GM19239 (cell line): ENCODE data around the gene CFAP46.

ENCODE experiments used
- DNase-seq: peaks from one replicate; pipeline ENCODE4 v3.0.0; 2011; ENCODE audit warnings: low spot score; ENCODE audit not compliant: insufficient read length
- FAIRE-seq: peaks from 2 replicates; lab custom pipeline; 2011; peaks lifted over from hg19 to GRCh38; lab: Jason Lieb, UNC

Gene CFAP46

DNA sequence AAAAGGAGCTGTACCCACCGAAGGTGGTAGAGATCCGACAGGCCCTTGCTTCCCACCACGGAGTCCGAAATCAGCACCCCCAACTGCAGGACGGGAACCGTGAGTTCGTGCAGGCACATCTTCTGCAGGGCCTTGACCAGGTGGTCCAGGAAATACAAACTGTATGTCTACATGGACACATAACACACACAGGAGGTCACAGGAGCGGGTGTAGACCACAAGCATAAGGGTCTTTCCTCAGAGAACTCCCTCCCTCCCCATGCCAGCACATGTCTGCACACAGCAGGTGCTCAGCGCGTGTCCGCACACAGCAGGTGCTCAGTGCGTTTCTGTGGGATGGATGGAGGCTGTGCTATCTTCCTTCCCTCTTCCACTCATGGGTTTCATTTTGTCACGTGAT lies 69.7 kb downstream of the CFAP46 start:
- FAIRE-seq (no peak), DNase-seq (no peak)

DNA sequence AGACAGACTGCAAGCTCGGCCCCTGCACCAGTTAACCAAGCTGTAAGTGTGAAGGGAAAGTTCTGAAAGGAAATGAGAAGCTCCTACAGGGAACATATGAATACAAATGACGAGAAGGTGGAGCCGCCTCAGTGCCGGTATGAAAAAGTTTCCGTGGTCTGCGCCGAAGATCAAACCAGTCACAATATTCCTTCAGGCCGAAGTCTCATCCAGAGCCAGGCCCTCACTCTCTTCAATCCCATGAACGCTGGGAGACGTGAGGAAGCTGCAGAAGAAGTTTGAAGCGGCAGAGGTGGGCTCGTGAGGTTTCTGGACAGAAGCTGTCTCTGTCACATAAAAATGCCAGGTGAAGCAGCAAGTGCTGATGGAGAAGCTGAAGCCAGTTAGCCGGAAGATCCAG lies 71.9 kb downstream of the CFAP46 start:
- FAIRE-seq: no peak
- no peak for DNase-seq

DNA sequence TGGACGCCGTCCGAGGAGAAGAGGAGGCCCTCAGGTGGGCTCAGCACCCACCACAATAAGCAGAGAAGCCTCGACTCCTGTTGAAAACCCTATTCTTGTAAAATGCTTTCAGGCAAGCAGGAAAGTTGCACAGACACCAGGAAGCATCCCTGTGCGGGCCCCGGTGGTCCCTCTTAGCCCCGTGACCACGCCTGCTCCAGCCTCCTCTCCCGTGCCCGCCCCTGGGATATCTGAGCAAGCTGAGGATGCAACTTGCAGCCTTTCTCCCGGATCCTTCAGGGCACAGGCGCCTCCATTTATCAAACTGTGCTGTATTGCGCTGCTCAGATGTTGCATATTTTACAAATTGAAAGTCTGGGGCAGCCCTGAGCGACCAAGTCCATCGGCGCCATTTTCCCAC lies 72.7 kb downstream of the CFAP46 start:
- FAIRE-seq (no peak), DNase-seq (no peak)

DNA sequence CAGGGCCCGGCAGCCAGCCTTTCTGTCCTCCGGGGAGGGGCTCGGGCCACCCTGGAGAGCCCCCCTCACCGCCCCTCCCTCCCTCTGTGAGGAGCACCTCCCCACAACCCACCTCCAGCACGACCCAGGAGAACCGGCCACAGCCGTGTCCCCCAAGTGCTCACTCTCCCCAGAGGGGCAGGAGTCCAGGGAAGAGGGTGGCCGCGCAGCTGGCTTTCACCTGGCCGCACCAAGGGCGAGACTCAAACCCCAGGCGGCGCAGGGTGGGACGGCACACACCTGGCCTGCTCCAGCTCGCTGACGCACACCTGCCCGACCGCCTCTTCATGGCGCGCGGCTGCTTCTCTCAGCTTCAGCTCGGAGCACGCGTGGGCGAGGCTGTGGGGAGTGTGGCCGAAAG lies 73.4 kb downstream of the CFAP46 start:
- FAIRE-seq (no peak), DNase-seq (no peak)

DNA sequence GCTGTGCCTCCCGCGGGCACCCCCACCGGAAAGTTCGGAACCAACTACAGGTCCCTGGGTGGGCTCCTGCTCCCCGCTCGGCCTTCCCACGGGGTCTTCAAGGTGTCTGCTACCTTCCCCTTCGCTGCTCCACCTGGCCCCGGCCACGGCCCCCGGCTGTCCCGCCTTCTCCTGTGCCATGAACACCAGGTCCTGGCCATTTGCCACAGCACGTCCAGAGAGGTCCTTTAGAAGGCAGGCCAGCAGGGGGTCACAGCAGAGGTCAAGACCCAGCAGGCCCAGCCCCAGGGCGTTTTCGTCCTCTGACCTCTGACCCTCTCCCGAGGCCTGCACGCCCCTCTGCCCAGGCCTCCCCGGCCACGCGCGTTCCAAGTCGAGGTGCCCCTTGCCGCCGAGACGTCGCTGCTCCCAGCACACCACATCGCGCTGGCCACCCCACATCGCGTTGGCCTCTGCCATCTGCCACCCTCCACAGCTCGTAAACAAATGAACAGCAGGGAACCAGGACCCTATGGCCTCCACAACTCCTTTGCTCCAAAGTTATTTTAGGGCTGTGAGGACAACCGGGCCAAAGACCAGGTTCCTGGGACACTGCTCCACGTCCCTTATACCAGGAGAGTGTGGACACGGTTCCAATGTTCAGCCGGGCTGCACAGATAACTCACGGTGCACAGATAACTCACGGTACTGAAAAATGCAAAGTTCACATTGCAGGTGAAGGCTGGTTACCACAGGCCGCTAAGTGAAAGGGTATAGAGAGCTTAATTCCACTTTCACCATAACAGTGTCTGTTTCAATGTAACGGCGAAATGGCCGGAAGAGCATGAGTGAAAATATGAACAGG lies 74.3 kb downstream of the CFAP46 start:
- DNase-seq (no peak), FAIRE-seq (no peak)

DNA sequence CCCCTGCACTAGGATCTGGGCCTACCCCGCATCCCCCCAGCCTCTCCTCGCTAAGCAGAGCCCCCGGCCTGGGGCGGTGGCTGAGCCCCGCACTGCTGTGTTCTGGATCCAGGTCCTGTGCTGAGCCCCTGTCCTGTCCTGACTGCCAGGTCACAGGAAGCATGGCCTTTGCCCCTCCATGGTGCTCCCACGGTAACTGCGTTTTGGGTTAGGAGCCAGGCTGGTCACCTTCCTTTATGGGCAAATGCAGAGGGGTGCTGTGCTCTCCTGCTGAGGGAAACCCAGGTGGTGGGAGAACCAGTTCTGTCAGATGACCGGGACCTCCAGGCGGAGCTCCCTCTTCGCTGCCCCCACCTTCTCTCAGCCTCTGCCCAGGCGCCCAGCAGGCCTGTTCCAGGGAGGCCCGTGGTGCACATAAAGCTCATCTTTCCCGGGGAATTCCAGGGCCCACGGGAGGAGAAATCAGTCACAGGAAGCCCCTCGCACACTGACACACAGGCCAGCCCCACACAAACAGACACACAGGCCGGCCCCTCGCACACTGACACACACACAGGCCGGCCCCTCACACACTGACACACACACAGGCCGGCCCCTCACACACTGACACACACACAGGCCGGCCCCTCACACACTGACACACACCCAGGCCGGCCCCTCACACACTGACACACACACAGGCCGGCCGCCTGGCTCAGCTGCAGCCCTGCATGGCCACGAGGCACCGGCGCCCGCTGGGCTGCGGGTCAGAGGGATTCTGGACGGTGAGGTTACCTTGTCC lies 75.6 kb downstream of the CFAP46 start:
- DNase-seq: no peak
- no peak for FAIRE-seq

DNA sequence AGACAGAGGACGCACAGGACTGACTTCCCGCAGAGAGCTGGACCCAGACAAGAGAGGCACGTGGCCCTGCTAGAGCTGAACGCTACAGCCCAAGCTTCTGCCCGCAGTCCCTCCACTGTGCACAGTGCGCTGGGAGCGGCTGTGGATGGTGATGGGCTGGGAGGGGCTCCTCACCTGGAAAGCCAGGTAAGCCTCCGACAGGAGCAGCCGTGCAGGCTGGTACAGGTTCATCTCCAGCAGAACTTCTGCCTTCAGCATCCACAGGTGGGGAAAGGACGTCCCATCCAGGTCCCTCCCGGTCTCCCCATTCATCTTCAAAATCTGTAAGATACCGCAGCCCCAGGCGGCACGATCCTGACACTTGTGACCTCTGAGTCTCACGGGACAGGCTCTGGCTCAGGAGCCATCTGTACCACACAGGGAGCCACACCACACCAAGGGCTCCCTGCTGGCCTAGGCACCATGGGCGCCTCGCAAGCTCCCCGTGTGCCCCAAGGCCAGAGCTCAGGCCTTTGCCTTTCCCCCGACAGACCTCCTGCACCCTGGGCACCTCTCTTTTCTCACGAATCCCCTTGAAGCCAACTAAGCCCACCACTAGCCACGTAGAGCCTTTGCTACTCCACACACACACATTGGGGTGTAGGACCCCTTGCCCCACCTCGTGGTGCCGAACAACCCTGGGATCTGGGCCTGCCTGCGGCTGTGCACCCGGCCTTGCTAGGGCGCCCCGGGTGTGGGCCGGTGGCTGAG lies 76.3 kb downstream of the CFAP46 start:
- no peak for FAIRE-seq
- DNase-seq: no peak

DNA sequence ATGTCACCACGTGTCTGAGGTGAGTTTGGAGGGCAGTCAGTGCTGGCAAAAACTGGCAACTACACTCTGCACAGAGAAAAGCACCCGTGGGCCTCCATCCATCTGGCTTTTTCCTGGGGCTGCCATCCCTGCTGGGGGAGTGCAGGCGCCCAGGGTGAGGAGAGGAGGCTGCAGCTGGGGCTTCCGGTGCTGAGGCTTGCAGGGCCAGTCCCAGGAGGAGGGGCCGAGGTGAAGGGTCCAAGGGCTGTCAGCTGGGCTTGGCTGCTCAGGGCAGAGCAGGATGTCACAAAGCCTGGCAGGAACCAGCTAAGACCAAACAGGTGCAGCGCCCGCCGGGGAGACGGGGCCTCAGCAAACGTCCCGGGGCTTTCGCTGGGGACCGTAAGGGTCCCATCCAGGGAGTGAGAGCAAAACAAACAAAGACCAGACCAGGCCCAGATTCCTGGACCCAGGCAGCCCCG lies 77.2 kb downstream of the CFAP46 start:
- no peak for FAIRE-seq

DNA sequence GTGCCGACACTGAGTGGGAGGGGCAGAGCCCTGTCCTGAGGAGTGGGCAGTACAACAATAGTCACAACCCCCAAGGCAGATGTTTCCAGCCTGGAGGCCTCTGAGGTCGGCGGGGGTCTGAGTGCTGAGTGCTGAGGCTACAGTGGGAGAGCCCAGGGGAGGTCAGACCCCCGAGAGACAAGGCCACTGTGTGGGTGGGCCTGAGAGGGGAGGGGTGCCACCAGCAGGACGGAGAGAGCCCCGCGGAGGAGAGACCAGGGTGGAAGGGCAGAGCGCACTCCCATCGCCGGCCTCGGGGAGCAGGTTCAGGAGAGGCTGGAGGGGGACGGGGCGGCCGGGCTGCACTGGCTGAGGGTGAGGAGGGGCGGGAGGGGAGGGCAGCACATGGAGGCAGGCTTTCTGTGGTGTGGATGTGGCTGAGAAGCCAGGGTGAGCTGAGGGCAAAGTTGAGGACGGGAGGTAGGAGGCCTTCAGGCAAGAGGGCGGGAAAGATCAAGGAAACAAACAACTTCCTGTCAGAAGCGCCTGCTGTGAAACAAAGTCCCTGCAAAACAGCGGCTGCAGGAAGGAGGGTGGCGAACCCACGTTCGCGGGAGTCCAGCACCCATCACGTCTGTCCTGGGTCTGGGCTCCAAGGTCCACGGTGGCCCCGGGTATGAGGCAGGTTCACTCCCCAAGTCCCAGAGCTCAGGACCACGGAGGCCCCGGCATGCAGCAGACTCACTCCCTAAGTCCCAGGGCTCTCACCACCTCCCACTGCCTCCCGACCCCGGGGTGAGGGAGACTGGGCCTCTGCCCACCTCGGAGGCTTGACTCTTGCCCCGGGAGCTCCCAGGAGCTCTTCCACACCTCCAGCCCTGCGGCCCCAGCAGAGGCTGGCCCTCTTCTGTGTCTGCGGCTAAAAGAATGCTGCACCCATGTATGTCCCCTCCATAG lies 79.6 kb downstream of the CFAP46 start:
- DNase-seq: no peak
- FAIRE-seq: no peak

More for the DNA sequence above, 77.2 kb downstream of the CFAP46 start:
- no peak for DNase-seq

DNA sequence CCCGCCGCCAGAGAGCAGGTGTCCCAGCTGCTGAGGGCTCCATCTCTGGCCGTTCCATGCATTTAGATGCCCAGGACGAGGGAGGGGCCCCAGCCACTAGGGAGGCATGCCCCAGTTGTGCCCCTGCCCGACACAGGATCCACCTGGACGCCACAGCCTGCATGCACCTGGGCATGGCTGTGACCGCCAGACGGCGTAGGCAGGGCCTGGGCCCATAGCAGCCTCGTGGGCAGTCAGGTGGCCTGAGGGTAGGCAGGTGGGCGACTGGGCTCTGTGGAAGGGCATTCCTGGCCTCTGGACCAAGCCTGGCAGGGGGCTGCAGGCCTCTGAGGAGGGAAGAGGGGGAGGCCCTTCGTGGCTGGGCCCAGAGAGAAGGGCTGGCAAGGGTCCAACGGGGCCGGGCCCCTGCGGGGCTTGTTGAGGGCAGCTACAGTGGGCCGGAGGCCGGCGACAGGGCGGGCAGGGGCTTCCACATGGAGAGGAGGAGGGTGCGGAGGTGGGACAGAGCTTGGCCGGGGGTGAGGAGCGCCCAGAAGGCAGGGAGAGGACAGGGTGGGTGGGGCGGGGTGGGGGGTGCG lies 80.4 kb downstream of the CFAP46 start:
- DNase-seq (no peak), FAIRE-seq (no peak)

DNA sequence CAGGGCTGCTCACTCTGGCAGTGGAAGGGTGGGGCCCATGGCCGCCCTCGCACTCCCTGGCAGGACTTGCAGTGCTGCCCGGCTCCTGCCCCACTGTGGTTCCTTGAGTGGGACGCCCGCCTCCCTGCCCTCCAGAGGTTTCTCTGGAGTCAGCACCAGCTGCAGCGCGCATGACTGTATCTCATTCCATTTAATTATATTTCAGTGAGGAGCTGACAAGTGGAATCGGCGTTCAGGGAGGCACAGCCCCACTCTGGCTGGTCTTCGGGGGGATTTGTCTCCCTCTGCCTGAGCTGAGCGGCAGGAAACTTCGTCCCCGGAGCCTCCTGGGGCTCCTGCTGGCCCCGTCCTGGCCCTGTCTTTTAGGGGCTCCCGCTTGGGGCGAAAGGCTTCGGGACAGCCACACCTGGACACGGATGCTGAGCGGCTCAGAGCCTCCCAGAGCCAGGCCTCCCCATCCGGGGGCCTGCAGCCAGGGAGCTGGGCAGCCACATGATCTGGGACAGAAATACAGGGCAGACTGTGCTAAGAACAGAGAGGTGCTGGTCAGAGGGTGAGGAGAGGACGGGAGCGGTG lies 81.2 kb downstream of the CFAP46 start:
- no peak for FAIRE-seq
- DNase-seq: no peak

DNA sequence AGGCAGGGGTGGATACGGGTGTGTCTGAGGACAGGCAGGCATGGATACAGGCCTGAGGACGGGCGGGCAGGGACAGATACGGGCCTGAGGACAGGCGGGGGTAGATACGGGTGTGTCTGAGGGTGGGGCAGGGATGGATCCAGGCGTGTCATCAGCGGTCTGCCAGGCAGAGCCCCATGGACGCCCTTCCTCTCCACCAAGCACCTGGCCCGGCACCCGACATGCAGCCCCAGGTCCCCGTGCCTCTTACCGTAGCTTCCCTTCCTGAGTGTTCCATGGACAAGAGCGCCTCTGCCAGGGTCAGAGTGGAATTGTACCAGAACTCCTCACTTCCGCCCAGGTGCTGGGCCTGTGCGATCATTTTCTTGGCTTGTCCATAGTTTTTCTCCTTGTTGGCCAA lies 81.8 kb downstream of the CFAP46 start:
- DNase-seq (no peak), FAIRE-seq (no peak)

DNA sequence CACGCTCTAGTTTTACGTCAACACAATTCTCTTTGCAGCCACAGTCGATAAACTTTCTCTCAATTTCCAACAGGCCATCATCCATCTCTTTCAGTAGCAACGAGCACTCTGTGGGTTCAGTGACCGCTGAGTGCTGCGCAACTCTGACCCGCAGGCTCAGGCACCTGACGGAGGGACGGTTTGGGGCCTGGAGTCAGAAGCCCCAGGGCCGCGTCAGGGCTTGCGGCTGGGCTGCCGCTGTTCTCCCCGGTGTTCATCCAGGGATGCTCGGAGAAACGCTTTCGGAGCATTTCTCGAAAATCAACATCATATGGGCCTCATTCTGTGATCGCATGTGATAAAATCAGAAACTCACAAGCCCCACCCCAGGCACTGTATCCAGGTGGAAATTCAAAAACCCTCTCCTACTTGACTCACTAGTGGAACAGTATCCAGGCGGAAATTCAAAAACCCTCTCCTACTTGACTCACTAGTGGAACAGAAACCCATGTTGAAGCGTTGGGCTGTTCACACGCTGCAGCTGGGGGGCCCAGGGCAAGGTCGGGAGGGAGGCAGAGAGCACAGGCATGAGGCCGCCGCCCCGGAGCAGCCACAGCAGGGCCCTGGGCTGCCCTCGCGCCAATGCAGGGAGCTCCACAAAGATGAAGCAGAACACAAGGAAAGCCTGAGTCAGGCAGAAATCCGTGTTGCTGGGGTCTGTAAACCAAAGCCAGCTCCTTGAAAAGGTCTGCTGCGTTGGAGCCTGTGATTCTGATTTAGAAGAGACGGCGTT lies 83.1 kb downstream of the CFAP46 start:
- FAIRE-seq: no peak
- no peak for DNase-seq

DNA sequence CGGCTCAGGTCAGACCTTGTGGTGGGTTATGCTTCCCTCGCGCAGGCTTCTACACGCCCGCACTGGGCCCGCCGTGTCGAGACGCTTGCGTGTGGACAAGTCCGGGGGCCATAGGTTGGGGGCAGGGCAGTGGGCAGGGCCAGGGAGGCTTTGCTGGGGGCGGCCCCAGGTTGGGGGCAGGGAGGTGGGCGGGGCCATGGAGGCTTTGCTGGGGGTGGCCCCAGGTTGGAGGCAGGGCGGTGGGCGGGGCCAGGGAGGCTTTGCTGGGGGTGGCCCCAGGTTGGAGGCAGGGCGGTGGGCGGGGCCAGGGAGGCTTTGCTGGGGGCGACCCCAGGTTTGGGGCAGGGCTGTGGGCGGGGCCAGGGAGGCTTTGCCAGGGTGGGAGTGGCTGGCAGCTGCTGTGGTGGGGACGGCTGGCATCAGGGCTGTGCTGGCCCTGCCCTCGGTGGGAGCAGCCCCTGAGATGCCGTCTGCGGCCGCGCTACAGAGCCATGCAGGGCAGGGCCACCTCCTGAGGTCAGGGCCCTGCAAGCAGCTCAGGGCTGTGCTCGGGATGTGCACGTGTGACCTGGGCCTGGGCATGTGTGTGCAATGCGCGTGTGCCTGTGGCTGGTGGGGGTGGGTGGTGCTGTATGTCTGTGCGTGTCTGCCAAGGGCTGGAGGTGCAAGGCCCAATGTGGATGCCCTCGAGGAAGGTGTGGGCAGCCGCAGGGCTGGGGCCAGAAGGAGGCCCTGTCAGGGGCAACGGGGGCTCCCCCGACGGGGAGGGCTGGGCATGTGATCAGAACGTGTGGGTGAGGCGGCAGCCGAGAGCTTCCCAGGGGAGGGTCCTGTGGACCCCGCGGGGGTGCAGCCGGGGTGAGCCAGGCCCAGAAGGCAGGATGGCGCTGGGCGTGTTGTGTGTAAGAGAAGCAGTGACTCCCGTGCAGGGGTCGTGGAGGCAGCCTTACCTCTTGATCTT lies 84.0 kb downstream of the CFAP46 start:
- no peak for FAIRE-seq

DNA sequence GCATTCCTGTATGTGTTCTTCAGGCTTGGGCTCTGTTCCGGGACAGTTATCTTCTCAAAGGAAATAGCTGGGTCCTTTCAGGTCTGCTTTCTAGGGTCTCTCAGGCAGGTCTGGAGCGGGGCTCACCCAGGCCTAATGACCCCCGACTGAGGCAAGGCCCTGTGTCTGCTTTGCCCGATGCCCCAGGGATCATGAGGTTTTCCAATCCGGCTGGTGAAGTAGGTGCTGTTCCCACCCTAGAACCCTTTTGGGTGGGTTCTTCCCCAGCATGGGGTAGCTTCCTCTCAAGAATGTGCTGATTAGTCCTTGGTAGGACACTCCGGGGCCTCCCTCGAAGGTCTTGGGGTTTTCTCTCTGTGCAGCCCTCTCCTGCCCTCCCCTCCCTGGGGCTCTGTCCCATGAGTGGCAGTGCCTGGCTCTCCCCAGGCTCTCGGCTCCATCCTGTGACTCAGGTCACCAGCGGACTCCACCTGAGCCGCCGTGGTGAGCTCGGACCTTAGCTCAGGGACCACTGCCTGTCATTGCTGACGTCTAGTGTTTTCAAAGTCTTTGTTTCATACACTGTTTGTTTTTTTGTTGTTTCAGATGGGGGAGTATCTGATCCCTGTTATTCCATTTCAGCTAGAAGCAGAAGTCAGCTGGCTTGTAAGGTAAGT lies 85.4 kb downstream of the CFAP46 start:
- FAIRE-seq (no peak), DNase-seq (no peak)

More for the DNA sequence above, 84.0 kb downstream of the CFAP46 start:
- no peak for DNase-seq

DNA sequence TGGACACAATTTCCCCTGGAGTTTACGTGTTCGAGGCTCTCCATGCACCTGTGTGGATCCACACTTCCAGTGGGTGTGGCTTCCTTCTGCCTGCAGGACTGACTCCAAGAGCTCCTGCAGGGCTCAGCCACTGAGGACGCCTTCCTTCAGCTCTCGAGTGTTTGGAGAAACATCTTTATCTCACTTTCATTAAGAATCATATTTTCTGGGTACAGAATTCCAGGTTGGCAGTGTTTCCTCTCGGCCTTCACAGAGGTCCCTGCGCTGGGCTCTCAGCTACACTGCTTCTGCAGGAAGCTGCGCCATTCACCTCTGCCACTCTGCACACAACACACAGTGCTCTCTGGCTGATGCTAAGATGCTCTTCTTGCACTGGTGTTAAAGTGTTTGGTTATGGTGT lies 86.5 kb downstream of the CFAP46 start:
- DNase-seq (no peak), FAIRE-seq (no peak)

DNA sequence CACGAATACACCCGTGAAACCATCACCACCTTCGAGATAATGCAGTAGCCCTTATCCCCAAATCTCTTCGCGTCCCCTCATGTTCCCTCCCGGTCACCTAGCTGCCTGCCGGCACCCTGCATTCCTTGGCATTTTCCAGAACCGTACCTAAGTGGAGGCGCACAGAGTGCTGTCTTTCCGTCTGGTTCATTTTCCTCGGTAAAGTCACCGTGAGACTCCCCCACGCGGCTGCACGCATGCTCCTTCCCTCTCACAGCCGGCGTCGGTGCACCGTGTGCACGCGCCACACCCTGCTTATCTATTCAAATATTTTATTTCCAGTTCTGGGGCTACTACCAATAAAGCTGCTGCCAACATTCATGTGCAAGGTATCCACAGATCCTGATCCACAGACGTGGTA lies 90.9 kb downstream of the CFAP46 start:
- FAIRE-seq (no peak), DNase-seq (no peak)
